HepG2 (cell line): ENCODE measurements around the gene P2RY12.

ENCODE experiments used
- BHLHE40 ChIP-seq: IDR thresholded peaks from 2 replicates; pipeline ENCODE4 v1.6.1; 2011; ENCODE audit warnings: low read length, improper control_type of control experiment
- EZH2 ChIP-seq: conservative IDR thresholded peaks from 2 replicates; pipeline ENCODE4 v1.6.1; 2012; ENCODE audit warnings: mild to moderate bottlenecking, low read depth, low read length, moderate library complexity
- GTF2F1 ChIP-seq: fragments of 150-350 bp; IDR thresholded peaks from 2 replicates; pipeline ENCODE4 v1.6.1; 2014; ENCODE audit warnings: low read length
- HNRNPL ChIP-seq: fragments of 200-400 bp; formaldehyde crosslinking; IDR thresholded peaks from 2 replicates; pipeline ENCODE4 v1.6.1; 2017; ENCODE audit warnings: mild to moderate bottlenecking, low read depth, low read length
- HNRNPLL ChIP-seq: fragments of 200-400 bp; formaldehyde crosslinking; IDR thresholded peaks from 2 replicates; pipeline ENCODE4 v1.6.1; 2017; ENCODE audit warnings: mild to moderate bottlenecking, low read depth, low read length; ENCODE audit not compliant: poor library complexity, severe bottlenecking
- MXD1 ChIP-seq: sonication (generic); formaldehyde crosslinking; IDR thresholded peaks from 2 replicates; pipeline ENCODE4 v1.4.0; 2020; ENCODE audit warnings: mild to moderate bottlenecking, missing genetic modification reagents
- PCBP2 ChIP-seq: fragments of 200-400 bp; formaldehyde crosslinking; optimal IDR thresholded peaks from 2 replicates; pipeline ENCODE3; 2018; ENCODE audit warnings: low read length, low read depth; ENCODE audit not compliant: poor library complexity, severe bottlenecking
- SATB2 ChIP-seq: sonication (generic); formaldehyde crosslinking; IDR thresholded peaks from 2 replicates; pipeline ENCODE4 v1.5.0; 2020; ENCODE audit warnings: missing genetic modification reagents
- ZKSCAN1 ChIP-seq: fragments of 150-350 bp; IDR thresholded peaks from 2 replicates; pipeline ENCODE4 v1.6.1; 2014; ENCODE audit warnings: low read length
- TF ChIP-seq, protein P1 (sequence below): sonication (generic); formaldehyde crosslinking; IDR thresholded peaks from 2 replicates; pipeline ENCODE4 v1.5.0; 2020; ENCODE audit warnings: mild to moderate bottlenecking, missing genetic modification reagents, moderate library complexity

DNA sequence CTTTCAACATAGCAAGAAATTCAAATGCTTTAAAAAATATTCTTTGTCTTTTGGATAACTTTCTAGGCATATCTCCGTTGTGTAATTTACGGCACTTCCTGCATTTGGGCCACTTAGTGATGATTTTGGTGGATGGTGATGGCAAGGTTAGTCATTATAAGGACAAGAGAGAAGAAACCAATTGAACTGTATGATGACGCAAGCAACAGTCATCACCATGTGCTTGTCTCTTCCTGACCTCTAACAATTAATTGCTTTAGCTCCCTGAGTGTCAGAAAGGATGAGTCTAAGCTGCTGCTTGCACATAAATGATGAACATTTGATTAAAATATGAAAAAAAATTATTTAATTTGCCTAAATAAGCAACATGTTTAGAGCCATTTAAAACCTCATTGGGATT is 11.3 kb upstream of the P2RY12 start:
- TF ChIP-seq PCBP2, result no peak
- no peak for TF ChIP-seq SATB2 (CRISPR knock-in tag)
- TF ChIP-seq EZH2, result no peak
- no peak for TF ChIP-seq ZKSCAN1
- no peak for TF ChIP-seq HNRNPL
- no peak for TF ChIP-seq GTF2F1
- TF ChIP-seq, protein P1, sequence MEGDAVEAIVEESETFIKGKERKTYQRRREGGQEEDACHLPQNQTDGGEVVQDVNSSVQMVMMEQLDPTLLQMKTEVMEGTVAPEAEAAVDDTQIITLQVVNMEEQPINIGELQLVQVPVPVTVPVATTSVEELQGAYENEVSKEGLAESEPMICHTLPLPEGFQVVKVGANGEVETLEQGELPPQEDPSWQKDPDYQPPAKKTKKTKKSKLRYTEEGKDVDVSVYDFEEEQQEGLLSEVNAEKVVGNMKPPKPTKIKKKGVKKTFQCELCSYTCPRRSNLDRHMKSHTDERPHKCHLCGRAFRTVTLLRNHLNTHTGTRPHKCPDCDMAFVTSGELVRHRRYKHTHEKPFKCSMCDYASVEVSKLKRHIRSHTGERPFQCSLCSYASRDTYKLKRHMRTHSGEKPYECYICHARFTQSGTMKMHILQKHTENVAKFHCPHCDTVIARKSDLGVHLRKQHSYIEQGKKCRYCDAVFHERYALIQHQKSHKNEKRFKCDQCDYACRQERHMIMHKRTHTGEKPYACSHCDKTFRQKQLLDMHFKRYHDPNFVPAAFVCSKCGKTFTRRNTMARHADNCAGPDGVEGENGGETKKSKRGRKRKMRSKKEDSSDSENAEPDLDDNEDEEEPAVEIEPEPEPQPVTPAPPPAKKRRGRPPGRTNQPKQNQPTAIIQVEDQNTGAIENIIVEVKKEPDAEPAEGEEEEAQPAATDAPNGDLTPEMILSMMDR (CRISPR knock-in tag), result no peak
- TF ChIP-seq HNRNPLL, result no peak
- TF ChIP-seq MXD1 (CRISPR knock-in tag), result no peak
- no peak for TF ChIP-seq BHLHE40
